ENCODE data around the gene EN2.

EN2 gene

DNA sequence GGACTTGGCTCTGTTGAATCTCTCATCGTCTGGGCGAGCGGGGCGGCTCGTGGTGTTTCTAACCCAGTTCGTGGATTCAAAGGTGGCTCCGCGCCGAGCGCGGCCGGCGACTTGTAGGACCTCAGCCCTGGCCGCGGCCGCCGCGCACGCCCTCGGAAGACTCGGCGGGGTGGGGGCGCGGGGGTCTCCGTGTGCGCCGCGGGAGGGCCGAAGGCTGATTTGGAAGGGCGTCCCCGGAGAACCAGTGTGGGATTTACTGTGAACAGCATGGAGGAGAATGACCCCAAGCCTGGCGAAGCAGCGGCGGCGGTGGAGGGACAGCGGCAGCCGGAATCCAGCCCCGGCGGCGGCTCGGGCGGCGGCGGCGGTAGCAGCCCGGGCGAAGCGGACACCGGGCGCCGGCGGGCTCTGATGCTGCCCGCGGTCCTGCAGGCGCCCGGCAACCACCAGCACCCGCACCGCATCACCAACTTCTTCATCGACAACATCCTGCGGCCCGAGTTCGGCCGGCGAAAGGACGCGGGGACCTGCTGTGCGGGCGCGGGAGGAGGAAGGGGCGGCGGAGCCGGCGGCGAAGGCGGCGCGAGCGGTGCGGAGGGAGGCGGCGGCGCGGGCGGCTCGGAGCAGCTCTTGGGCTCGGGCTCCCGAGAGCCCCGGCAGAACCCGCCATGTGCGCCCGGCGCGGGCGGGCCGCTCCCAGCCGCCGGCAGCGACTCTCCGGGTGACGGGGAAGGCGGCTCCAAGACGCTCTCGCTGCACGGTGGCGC is at the start of gene EN2:
Gene EN2 (plus strand): TSS at position 19 of the 767 bp plus-strand sequence. CDS start 249 bp downstream, at position 268.
- FAIRE-seq: no peak

DNA sequence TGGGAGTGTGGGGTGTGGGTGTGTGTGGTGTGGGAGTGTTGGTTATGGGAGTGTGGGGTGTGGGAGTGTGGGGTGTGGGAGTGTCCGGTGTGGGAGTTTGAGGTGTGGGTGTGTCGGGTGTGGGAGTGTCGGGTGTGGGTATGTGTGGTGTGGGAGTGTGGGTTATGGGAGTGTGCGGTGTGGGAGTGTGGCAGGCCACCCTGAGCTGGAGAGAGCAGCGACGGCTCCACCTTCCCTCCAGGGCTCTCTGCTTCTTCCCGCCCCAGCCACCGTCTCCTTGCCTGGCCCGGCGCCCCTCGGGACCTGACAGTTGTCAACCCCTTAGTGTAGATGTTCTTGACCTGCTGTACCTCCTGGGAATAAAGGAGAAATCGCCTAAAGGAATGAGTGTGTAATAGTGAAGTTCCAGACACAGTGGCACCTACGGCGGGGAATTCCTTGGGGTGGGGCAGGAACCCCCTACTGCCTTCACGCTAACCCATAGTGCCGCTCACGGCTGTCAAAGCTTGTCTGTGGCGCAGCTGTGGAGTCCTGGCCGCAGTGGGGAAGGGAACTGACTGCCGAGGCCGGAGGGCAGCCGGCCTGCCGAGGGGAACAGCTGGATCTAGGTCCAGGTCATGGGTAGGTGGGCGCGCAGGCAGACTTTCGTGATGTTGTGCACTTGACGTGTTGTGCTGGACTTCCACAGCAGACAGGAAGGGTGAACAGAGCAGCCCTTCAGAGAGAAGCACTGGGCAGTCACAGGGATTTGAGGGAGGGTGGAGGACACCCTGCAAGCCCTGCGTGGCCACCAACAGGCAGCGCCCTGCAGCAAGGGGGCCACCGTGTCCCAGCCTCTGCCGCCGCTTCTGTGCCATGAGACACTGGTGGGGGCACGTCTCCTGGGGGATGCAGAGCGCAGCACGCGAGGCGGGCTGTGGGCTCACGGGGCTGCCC is 49.0 kb upstream of the EN2 start:
- FAIRE-seq: no peak

- FAIRE-seq: no peak
These were observed 47.9 kb upstream of the EN2 start for GRCh38 chr7:155409980-155410379.

- FAIRE-seq: no peak
These were observed 47.5 kb upstream of the EN2 start for GRCh38 chr7:155410431-155410830.

GRCh38 chr7:155411718-155412415 is 46.1 kb upstream of the EN2 start:
- FAIRE-seq: no peak

GRCh38 chr7:155412416-155413253 is 45.3 kb upstream of the EN2 start:
- no peak for FAIRE-seq

DNA sequence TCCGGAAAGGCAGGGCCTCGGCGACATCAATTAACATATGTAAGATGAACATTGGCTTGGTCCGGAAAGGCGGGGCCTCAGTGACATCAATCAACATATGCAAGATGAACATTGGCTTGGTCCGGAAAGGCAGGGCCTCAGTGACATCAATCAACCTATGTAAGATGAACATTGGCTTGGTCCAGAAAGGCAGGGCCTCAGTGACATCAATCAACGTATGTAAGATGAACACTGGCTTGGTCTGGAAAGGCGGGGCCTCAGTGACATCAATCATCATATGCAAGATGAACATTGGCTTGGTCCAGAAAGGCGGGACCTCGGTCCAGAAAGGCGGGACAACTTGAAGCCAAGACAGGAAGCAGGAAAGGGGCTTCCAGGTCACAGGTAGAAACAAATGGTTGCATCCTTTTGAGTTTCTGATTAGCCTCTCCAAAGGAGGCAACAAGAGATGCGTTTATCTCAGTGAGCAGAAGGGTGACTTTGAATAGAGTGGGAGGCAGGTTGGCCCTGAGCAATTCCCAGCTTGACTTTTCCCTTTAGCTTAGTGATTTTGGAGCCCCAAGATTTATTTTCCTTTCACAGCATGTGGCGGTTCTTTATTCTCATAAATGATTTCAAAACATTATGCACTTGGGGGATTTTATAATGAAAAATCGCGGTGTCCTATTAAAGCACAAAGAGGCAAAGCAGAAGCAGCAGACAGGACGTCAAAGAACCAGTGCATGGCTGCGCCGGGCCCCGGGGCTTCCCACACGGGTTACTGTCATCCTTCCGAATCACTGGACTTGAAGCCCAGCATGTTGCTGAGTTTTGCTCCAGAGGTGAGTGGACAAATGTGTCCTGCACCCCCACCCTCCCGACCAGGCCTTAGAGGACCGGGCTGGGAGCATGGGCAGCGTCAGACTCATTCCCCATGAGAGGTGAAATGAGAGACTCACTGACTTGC is 43.1 kb upstream of the EN2 start:
- FAIRE-seq: no peak

DNA sequence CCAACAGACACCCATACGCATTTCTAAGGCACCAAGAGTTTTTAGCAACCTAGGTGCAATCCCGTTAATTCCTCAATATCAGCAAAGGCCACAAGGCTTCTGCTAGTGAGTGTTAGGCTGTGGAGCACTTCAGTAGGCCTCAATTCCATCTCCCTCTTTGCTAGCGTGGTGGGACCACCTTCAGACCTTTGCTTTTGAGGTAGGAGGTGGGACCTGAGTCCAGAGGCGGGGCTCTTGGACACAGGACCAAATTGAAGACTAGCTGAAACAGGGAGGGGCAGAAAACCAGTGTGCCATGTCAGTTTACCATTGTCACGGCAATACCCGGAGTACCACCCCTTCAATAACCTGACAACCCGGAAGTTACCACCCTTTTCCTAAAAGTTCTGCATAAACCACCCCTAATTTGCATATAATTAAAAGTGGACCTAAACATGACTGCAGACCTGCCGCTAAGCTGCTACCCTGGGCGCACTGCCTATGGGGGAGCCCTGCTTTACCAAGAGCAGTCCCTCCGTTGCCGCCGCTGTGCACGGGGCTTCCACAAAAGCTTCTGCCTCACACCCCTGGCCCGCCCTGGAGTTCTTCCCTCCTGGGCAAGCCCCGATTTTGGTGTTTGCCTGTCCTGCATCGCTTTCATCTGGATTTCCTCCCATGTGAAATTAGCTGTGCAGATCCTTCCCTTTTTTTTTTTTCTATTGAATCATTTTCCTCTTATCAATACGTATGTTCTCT is 41.1 kb upstream of the EN2 start:
- no peak for FAIRE-seq

GRCh38 chr7:155418304-155418703 is 39.6 kb upstream of the EN2 start:
- FAIRE-seq: no peak

DNA sequence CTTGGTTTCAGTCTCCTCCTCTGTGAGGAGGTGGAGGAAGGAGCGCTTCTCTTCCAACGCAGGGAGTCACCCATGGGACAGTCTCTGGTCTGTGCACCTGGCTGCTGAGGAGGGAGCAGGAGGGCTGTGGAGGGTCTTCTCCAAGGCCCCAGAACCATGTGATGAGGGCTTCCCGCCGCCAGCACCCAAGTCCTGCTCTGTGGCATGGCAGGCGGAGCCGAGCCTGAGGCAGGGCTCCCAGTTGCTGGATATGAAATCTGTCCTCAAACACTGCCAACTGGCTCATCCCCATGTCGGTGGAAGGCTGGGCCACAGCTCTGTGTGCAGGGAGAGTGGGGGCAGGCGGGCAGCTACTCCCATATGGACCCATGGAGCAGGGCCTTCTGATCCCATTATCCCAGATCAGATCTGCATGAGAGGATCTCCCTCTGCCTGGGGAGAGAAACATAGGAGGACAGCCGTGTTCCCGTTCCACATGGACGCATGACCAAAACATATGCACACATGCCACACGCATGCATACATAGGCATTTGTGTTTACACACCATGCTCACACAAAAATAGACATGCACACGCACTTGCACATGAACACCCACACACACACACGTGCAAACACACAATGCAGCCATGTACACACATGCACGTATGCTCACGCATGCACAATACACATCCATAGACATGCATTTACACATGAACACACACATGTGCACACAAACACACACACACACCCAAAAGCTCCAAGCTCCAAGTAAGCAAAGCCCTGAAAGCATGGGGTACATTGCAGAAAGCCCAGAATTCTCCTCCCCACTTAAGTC is 38.8 kb upstream of the EN2 start:
- FAIRE-seq: no peak

GRCh38 chr7:155420116-155420515 is 37.8 kb upstream of the EN2 start:
- no peak for FAIRE-seq

DNA sequence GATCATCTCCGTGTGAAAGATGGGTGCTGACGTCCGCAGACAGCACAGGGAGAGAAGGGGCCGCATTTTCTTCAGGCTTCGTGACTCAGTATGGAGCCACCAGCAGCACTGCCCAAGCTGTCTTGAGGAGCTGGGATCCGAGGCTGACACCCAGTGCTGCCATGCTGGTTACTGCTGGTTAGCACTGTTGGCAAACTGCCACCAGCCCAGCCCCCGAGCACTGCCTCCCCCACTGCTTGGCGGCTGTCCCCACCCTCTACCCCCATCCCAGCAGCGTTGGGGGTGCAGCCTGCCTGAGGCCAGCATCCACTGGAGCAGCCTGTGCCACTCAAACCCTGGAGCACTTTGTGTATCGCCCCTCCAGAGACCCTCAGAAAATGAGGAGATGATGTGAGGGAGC is 35.8 kb upstream of the EN2 start:
- no peak for FAIRE-seq

DNA sequence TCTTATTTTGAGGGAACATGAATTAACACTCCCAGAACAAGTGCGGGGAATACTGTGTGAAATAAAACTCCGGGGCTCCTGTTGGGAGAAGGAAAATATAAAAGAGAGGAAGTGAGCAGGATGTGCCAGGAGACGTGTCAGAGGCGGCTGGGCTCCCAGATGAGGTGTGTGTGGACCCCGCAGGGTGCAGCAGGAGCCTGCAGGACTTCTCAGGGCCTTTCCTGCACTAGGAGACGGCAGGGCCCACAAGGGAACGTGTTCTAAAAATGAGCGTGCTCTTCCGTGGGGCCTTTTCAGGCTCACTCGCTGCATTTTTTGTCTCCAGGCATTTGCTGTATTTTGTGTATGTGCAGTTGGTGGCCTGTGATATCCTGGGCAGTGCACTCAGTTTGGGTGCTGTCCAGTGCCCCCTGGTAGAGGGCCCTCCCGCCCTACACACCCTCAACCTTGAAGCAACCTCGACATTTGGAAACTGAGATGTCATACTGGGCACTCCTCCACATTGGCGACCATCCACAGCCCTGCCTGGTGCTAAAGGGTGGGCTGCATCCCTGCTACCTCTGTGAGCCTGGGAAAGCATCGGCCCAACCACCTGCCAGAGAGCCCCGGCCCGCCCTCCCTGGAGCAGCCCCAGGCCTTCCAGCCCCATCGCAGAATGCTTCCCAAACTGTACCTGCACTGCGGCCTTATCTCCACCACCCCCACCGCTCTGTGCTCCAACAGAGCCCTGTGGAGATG is 35.2 kb upstream of the EN2 start:
- no peak for FAIRE-seq

DNA sequence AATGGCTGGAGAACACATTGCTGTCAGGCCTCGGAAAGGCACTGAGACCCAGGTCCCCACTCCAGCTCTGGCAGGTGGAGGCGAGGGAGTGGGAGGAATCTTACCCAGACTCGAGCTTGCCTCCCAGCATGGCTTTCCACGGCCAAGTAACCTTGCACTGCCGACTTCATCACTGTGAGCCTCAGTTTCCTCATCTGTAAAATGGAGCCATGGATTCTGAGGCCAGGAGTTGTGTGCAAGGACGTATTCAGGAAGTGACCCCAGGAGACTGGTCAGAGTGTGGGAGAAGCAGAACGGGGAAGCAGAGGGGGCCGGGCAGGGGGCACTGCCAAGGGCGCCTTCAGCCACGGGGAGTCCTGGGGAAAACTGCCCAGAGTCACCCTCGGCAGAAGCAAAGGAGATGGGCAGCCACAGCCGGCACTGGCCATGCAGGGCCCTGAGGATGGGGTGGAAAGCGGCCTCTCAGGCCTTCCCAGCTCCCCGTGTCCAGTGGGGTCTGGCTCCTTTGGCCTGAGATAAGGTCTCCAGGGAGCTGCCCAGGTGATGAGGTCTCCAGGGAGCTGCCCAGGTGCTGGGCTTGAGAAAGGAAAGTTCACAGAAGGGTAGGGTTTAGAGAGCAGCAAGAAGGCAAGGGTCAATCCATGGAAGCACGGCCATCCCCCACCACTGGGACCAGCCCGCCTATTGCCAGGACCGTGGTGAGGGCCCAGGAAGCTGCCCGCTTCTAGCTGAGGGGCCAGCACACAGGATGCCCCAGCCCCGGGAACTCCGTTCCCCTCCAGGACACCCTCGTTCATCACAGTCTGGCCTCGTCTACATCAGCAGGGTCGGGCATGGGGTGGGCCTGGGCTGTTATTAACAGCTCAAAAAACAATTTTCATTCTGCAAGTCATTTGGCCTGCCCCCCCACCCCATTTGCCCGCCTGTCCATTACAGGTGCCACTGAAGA is 34.3 kb upstream of the EN2 start:
- no peak for FAIRE-seq

DNA sequence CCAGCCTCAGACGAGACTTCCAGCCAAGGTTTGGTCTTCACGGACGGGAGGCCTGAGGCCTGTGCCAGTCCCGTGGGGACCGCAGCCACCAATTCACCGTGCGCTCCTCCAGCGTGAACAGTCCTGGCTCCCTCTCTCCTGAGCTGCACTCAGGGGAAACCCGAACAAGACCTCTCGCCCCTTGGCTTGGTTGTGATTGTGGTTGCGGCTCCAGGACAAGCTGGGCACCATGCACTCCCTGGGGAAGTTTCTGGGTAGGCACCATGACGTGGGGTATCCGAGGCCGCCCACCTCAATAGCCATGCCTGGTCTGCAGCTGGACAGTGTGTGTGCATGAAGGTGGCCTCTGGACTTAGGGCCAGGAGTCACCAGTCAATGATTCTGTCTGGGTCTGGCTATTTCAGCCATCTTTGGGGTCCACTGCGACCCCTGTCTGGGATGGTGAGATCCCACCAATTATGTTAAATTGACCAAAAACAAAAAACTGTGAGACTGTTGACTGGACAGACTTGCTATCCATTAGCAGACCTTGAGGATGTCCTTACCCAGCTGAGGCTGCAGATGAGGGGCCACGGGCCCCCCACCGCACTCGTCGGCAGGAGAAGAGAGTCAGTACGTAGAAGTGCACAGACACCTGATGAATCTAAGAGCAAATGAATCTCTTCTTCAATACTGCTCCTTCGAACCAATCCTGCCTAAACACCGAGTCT is 33.5 kb upstream of the EN2 start:
- FAIRE-seq: no peak

DNA sequence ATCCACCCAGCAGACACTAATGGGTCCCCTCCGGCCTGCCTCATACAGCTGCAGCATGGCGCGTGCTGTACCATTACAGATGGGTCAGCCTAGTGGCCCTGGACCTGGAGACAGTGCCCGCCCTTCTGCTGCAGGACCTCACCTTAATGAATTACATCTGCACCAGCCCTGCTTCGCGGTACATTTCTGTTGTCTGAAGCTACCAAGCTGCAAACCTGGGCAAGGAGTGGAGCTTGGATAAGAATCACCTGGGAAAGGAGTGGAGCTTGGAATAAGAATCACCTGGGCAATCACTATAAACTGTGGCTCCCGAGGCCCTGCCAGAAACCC is 33.0 kb upstream of the EN2 start:
- no peak for FAIRE-seq

DNA sequence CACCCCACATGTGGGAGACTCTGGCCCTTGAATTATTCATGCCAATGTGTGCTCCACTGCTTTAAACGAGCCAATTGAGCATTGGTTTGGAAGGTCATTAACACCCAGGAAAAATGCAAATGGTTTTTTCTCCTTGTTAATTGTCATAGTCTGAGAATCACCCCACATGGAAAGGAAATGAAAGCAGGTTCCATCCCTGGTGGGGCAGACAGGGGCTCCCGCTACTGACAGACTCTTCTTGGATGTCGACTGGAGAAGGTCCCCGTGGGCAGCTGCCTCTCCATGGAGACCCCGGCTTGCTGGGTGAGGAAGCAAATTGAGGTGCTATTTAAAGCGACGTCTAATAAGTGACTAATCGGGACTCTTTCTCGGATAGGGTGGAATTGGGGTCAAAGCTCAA is 32.0 kb upstream of the EN2 start:
- FAIRE-seq: no peak
